ENCODE data around the gene LRMDA.

The LRMDA gene

DNA sequence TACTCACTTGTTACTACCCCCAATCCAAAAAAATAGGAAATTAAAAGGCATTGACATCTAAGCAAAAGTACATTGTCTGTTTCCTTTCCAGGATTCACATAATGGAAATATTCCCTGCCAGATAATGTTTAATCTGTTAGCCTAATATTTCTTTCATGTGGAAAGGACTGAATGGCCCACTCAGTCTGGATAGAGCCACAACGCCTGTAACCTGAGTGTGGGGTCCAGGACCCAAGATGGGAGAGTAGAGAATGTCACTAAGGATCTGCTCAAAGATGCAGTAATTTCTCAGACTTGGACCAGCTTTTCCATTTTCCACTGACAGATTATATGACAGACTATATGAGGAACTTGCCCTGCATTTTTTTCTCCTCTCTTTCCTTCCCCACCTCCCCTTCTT, 1117.3 kb downstream of the LRMDA start:
- H3K4me1 Mint-ChIP-seq: peaks cover 82% of the 10 kb centered on the region
- H3K27me3 Mint-ChIP-seq (ENCODE audit: low read depth, poor library complexity): no peaks in the 10 kb centered on the region
- no peak overlapping the region for H3K4me3 Mint-ChIP-seq
- H3K27ac Mint-ChIP-seq: no peak overlapping the region
- H3K9me3 Mint-ChIP-seq: no peaks in the 10 kb centered on the region
- no peak for DNase-seq
- TF ChIP-seq, protein P1, sequence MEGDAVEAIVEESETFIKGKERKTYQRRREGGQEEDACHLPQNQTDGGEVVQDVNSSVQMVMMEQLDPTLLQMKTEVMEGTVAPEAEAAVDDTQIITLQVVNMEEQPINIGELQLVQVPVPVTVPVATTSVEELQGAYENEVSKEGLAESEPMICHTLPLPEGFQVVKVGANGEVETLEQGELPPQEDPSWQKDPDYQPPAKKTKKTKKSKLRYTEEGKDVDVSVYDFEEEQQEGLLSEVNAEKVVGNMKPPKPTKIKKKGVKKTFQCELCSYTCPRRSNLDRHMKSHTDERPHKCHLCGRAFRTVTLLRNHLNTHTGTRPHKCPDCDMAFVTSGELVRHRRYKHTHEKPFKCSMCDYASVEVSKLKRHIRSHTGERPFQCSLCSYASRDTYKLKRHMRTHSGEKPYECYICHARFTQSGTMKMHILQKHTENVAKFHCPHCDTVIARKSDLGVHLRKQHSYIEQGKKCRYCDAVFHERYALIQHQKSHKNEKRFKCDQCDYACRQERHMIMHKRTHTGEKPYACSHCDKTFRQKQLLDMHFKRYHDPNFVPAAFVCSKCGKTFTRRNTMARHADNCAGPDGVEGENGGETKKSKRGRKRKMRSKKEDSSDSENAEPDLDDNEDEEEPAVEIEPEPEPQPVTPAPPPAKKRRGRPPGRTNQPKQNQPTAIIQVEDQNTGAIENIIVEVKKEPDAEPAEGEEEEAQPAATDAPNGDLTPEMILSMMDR (IDR thresholded peaks at IDR 0.05): no peak
- no peaks in the 10 kb centered on the region for H3K36me3 Mint-ChIP-seq (ENCODE audit: low read depth)

DNA sequence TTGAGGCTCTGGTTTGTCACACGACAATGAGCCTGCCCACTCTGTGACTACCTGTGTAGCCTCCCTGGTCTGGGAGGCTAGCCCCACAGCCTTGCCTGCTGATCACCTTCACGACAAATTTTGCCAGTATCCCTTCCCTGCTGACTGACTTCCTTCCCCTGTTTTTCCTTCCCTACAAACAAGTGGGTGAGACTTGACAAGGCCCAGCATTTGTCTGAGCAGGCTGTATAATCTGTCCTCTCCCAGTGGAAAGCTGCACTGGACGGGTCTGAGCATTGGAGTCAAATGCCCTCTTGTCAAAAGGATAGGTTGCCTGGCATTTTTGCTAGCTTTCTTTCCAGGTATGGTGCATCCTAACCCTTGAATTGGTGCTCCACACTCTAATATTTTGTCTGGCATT, 1117.7 kb downstream of the LRMDA start:
- Mint-ChIP-seq H3K27ac (no peak overlapping the region), H3K4me3 (no peak overlapping the region), H3K36me3 (ENCODE audit: low read depth) (no peaks in the 10 kb centered on the region), H3K27me3 (ENCODE audit: low read depth, poor library complexity) (no peaks in the 10 kb centered on the region), H3K4me1 (peaks cover 87% of the 10 kb centered on the region), H3K9me3 (no peaks in the 10 kb centered on the region)
- no peak for DNase-seq
- TF ChIP-seq, protein P1 (IDR thresholded peaks at IDR 0.05): no peak

GRCh38 chr10:76550806-76551205, 1119.4 kb downstream of the LRMDA start:
- TF ChIP-seq, protein P1 (IDR thresholded peaks at IDR 0.05): no peak
- no peaks in the 10 kb centered on the region for H3K9me3 Mint-ChIP-seq
- H3K27me3 Mint-ChIP-seq (ENCODE audit: low read depth, poor library complexity): no peaks in the 10 kb centered on the region
- no peaks in the 10 kb centered on the region for H3K36me3 Mint-ChIP-seq (ENCODE audit: low read depth)
- DNase-seq: no peak
- H3K4me3 Mint-ChIP-seq: no peak overlapping the region
- peaks cover 87% of the 10 kb centered on the region for H3K4me1 Mint-ChIP-seq
- H3K27ac Mint-ChIP-seq: peak overlapping the region; percentile 26

- peaks cover 81% of the 10 kb centered on the region for H3K4me1 Mint-ChIP-seq
- TF ChIP-seq, protein P1 (IDR thresholded peaks at IDR 0.05): no peak
Measured at GRCh38 chr10:76552091-76552873, 1120.9 kb downstream of the LRMDA start.

DNA sequence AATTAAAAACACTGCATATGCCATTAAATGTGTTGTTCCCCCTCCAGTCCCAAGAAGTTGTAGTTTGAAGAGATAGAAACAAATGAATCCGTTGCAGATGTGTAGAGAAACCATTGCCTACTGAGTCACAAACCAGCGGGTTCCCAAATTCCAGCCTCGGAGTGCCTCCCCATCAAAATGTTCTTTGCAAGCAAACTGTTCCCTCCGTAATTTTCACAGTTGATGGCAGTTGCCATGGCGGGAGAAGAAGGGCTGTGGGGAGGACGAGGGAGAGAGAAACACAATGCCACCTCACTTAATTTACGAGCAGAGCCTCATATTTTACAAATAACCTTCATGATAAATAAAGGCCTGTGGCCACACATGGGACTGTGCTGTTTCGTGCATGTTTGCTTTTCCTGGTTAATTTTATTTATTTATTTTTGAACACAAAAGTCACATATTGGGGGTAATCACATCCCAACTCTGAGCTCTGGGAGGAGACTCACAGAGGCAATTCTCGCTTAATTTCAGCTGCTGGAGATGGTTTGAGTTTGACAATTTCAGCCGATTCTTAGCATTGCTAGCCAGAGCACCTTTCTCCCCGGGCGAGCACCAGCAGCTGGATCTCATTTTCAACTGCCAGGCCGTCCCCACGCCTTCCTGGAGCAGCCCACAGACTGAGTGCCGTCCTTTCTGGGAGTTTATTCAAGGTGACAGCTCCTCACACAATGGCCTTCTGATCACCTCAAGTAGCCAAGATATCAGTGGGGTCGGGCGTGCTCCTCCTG, 1122.0 kb downstream of the LRMDA start:
- Mint-ChIP-seq H3K4me1 (peaks cover 81% of the 10 kb centered on the region), H3K9me3 (no peaks in the 10 kb centered on the region), H3K36me3 (ENCODE audit: low read depth) (no peaks in the 10 kb centered on the region), H3K4me3 (no peak overlapping the region), H3K27me3 (ENCODE audit: low read depth, poor library complexity) (no peaks in the 10 kb centered on the region), H3K27ac (peak overlapping the region; percentile 96)
- no peak for DNase-seq
- TF ChIP-seq, protein P1 (IDR thresholded peaks at IDR 0.05): no peak

More at GRCh38 chr10:76552091-76552873, 1120.9 kb downstream of the LRMDA start:
- no peak overlapping the region for H3K27ac Mint-ChIP-seq
- no peak overlapping the region for H3K4me3 Mint-ChIP-seq
- no peaks in the 10 kb centered on the region for H3K36me3 Mint-ChIP-seq (ENCODE audit: low read depth)
- H3K27me3 Mint-ChIP-seq (ENCODE audit: low read depth, poor library complexity): no peaks in the 10 kb centered on the region
- no peak for DNase-seq
- H3K9me3 Mint-ChIP-seq: no peaks in the 10 kb centered on the region

Measured in nephron progenitor cell (in vitro differentiated cells).